Pancreas (tissue), 10 donors: ENCODE measurements around the gene CCDC69. TPM values are rescaled to one million over a fixed set of nuclear protein-coding genes. Genes with fewer than 3 reads are reported as not detected.
A peak's percentile ranks its signal among the peaks of the same experiment; 100 is the strongest.
"Not testable (repeated sequence)": the region's sequence is repeated elsewhere in the genome, so short reads cannot be mapped to it uniquely, and the experiment has no call there.

ENCODE experiments used
- ATAC-seq, 4 donors: fragments of 200-7000 bp; cut with Tn5 transposase; one replicate each; pipeline versions ENCODE4 v1.8.0 to v1.9.1; 2020; ENCODE audit warnings: mild to moderate bottlenecking in 4 of 4, moderate library complexity in 4 of 4
- DNase-seq, 6 donors: peaks; one replicate each; pipeline ENCODE4 v3.0.0-alpha.2; 2020
- FAIRE-seq: peaks from 2 replicates; lab custom pipeline; 2012; peaks lifted over from hg19 to GRCh38; lab: Jason Lieb, UNC
- H3K27ac ChIP-seq, 4 donors: fragments of 200-600 bp; sonication (generic); 1 replicate in 3 of 4; 2 replicates in 1 of 4; pipeline versions ENCODE4 v1.5.0 to v1.8.0; 2020
- H3K27me3 ChIP-seq, 4 donors: fragments of 200-600 bp; one replicate each; pipeline ENCODE4 v1.8.0; 2021
- H3K36me3 ChIP-seq, 3 donors: fragments of 200-600 bp; sonication (generic) in 1 of 3; one replicate each; pipeline versions ENCODE4 v1.5.0 to v1.8.0; 2020 to 2021
- H3K4me1 ChIP-seq, 3 donors: fragments of 200-600 bp; one replicate each; pipeline ENCODE4 v1.8.0; 2021
- H3K4me3 ChIP-seq, 4 donors: fragments of 200-600 bp; sonication (generic) in 2 of 4; one replicate each; pipeline versions ENCODE4 v1.5.0 to v1.8.0; 2020 to 2021
- H3K9me3 ChIP-seq, 4 donors: fragments of 200-600 bp; one replicate each; pipeline ENCODE4 v1.8.0; 2021
- CTCF ChIP-seq, 4 donors: fragments of 200-600 bp; sonication (generic) in 3 of 4; IDR thresholded peaks; one replicate each; pipeline versions ENCODE4 v1.5.0 to v1.8.0; 2021; ENCODE audit warnings: antibody characterized with exemption in 4 of 4
- WGBS, 2 donors: extraction: QIAGEN DNeasy Blood & Tissue Kit; methylation state at CpG; one replicate each; pipeline ENCODE4 v1.1.7; 2013; 5-methylcytosine and 5-hydroxymethylcytosine counted together
- intact Hi-C, 3 donors: fragments of 100-400 bp; cut with DNase I; formaldehyde crosslinking; loops; one replicate each; pipeline versions ENCODE4 v1.11.1 to v1.14.2; 2022
- polyA plus RNA-seq, 2 donors: library from polyadenylated mRNA; stranded (reverse); fragments of 200-250 nt; gene quantifications; one replicate each; pipeline ENCODE4 v1.2.3, GENCODE V29; 2013
- total RNA-seq, 6 donors: library from RNA; stranded (reverse); fragmentation: NEBNext Ultra II Directional in 4 of 6; extraction: Animal tissue kit (Norgen Biotek cat#: 25700) in 4 of 6; gene quantifications; one replicate each; pipeline versions ENCODE4 v1.2.1 to v1.2.4, GENCODE V29; 2021 to 2023
- donor health status: healthy with polysubstance abuse.
- donor health status: DM: no; HTN: no; CAD: no; lungs with moderate emphysema.
- donor health status: DM: no; HTN: no; CAD: no.
- donor health status: control.
- donor health status: control.
- donor health status: Bipolar disorder and iron deficiency.
- donor health status: DM: yes; HTN: yes; CAD: no.
- donor health status: DM: no; HTN: no; CAD: no.
- donor health status: DM: no; HTN: no; CAD: no.
- donor health status: DM: yes; HTN: yes; CAD: no.

Gene CCDC69
- total and polyA plus RNA-seq, 8 donors = 8.1 to 29.4 (median 20.4) TPM

GRCh38 chr5:151200913-151201595, 22.8 kb downstream of the CCDC69 start:
- no peak for TF ChIP-seq CTCF (IDR thresholded peaks at IDR 0.05)
- no peak for FAIRE-seq
- peak in 2 of 6 donors; percentile 6 to 12 for DNase-seq
- no peaks in the 10 kb centered on the region for H3K27me3 ChIP-seq
- no peaks in the 10 kb centered on the region for H3K4me1 ChIP-seq
- H3K27ac ChIP-seq = no peak overlapping the region
- no peaks in the 10 kb centered on the region for H3K9me3 ChIP-seq
- intact Hi-C loops = no loop called here
- no peak for ATAC-seq
- peaks cover 0 to 11% (median 0%) of the 10 kb centered on the region in 3 donors for H3K36me3 ChIP-seq
- no peak overlapping the region for H3K4me3 ChIP-seq
- WGBS, 2 donors = 84 to 86% methylated on average over 6 of the region's 6 CpGs

- DNase-seq (peak in 2 of 6 donors; percentile 2 to 14), FAIRE-seq (no peak), ATAC-seq (no peak)
- Histone ChIP-seq H3K9me3 (no peaks in the 10 kb centered on the region), H3K4me1 (no peaks in the 10 kb centered on the region), H3K27me3 (no peaks in the 10 kb centered on the region), H3K27ac (no peak overlapping the region), H3K4me3 (no peak overlapping the region), H3K36me3 (peaks cover 0 to 11% (median 0%) of the 10 kb centered on the region in 3 donors)
- no peak for TF ChIP-seq CTCF (IDR thresholded peaks at IDR 0.05)
- WGBS, 2 donors = 65% methylated on average over 7 of the region's 7 CpGs
- intact Hi-C loops = no loop called here
These were observed 24.2 kb downstream of the CCDC69 start for GRCh38 chr5:151199581-151200185.

GRCh38 chr5:151198861-151199260, 25.0 kb downstream of the CCDC69 start:
- Histone ChIP-seq H3K4me3 (no peak overlapping the region), H3K9me3 (no peaks in the 10 kb centered on the region), H3K36me3 (peaks cover 0 to 11% (median 0%) of the 10 kb centered on the region in 3 donors), H3K4me1 (no peaks in the 10 kb centered on the region), H3K27ac (no peak overlapping the region), H3K27me3 (no peaks in the 10 kb centered on the region)
- WGBS, 2 donors = 85 to 94% methylated on average over 5 of the region's 5 CpGs
- FAIRE-seq = no peak
- peak in 2 of 6 donors; percentile 7 to 21 for DNase-seq
- no peak for TF ChIP-seq CTCF (IDR thresholded peaks at IDR 0.05)
- ATAC-seq = no peak
- intact Hi-C loops = no loop called here

- peaks cover 0 to 11% (median 0%) of the 10 kb centered on the region in 3 donors for H3K36me3 ChIP-seq
- H3K4me1 ChIP-seq, H3K4me3 ChIP-seq, intact Hi-C loops, H3K9me3 ChIP-seq, ATAC-seq, FAIRE-seq, H3K27ac ChIP-seq, H3K27me3 ChIP-seq: not testable (repeated sequence)
- WGBS, 2 donors = 94 to 96% methylated on average over 9 of the region's 9 CpGs
- peak in 2 of 6 donors; percentile 1 to 14 for DNase-seq
These were observed 26.6 kb downstream of the CCDC69 start for GRCh38 chr5:151197291-151197600.

- FAIRE-seq (no peak), ATAC-seq (no peak), DNase-seq (peak in 1 of 6 donors; percentile 4)
- H3K27ac ChIP-seq = no peak overlapping the region
- H3K36me3 ChIP-seq = peaks cover 0 to 11% (median 0%) of the 10 kb centered on the region in 3 donors
- no peak for TF ChIP-seq CTCF (IDR thresholded peaks at IDR 0.05)
- H3K27me3 ChIP-seq = no peaks in the 10 kb centered on the region
- H3K4me1 ChIP-seq = no peaks in the 10 kb centered on the region
- intact Hi-C loops = no loop called here
- H3K4me3 ChIP-seq = no peak overlapping the region
- WGBS, 2 donors = 57 to 58% methylated on average over 5 of the region's 5 CpGs
- H3K9me3 ChIP-seq = no peaks in the 10 kb centered on the region
These were observed 27.2 kb downstream of the CCDC69 start for GRCh38 chr5:151196556-151197290.
